Upper lobe of left lung (tissue), 4 donors: ENCODE data around the gene TOR1B.
"Not testable (repeated sequence)": the region's sequence is repeated elsewhere in the genome, so short reads cannot be mapped to it uniquely, and the experiment has no call there.

Source experiments
- CTCF ChIP-seq, 6 experiments: fragments of 450-650 bp in 4 of 6; fragments of 200-600 bp in 2 of 6; sonication (generic) in 2 of 6; IDR thresholded peaks; one replicate each; pipeline ENCODE4 v1.5.1; 2016 to 2019; ENCODE audit warnings: antibody characterized with exemption in 6 of 6
- POLR2A ChIP-seq, 4 donors: fragments of 450-650 bp; IDR thresholded peaks; one replicate each; pipeline ENCODE4 v1.5.1; 2016 to 2017; ENCODE audit warnings: antibody characterized with exemption in 4 of 4, mild to moderate bottlenecking in 2 of 4
- POLR2AphosphoS5 ChIP-seq, 2 donors: sonication (generic); formaldehyde crosslinking; IDR thresholded peaks; one replicate each; pipeline ENCODE4 v1.5.1; 2017; ENCODE audit warnings: antibody characterized with exemption in 2 of 2

- TF ChIP-seq POLR2A, CTCF, POLR2AphosphoS5 (IDR thresholded peaks at IDR 0.05): not testable (repeated sequence)
Observed at GRCh38 chr9:129760784-129761183, 42.2 kb upstream of the TOR1B start.
